Astrocyte of the spinal cord (primary cell): ENCODE data around the gene KMT2E.
"Not testable (repeated sequence)": the region's sequence is repeated elsewhere in the genome, so short reads cannot be mapped to it uniquely, and the experiment has no call there.

ENCODE experiments used
- DNase-seq: peaks from one replicate; pipeline ENCODE4 v3.0.0; 2011; ENCODE audit warnings: low read depth, low spot score
- H3K4me3 ChIP-seq: 2 replicates; pipeline ENCODE4 v1.5.1; 2011; ENCODE audit warnings: low read depth, mild to moderate bottlenecking, low read length, moderate library complexity
- in situ Hi-C: cut with HindIII; loops from 2 replicates; pipeline ENCODE4 v1.10.0; 2017; ENCODE audit warnings: low sequenced_read_pairs
- TF ChIP-seq, protein P1 (sequence below): IDR thresholded peaks from 2 replicates; pipeline ENCODE4 v1.5.1; 2012; ENCODE audit warnings: low read depth, mild to moderate bottlenecking, low read length, inconsistent platforms

The KMT2E gene

DNA sequence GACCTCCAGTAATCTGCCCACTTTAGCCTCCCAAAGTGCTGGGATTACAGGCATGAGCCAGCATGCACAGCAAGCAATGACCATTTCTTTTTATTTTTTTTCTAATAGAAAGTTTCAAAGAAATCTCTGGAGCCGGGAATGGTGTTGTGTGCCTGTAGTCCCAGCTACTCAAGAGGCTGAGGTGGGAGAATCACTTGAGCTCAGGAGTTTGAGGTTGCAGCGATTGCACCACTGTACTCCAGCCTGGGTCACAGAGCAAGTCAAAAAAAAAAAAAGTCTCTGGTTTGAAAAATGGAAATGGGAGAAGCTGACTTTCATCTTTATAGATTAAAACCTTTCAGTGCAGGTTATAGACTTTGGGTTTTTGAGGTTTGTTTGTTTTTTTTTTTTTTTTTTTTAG lies 44.8 kb upstream of the KMT2E start:
- no peak overlapping the region for H3K4me3 ChIP-seq
- TF ChIP-seq, protein P1, sequence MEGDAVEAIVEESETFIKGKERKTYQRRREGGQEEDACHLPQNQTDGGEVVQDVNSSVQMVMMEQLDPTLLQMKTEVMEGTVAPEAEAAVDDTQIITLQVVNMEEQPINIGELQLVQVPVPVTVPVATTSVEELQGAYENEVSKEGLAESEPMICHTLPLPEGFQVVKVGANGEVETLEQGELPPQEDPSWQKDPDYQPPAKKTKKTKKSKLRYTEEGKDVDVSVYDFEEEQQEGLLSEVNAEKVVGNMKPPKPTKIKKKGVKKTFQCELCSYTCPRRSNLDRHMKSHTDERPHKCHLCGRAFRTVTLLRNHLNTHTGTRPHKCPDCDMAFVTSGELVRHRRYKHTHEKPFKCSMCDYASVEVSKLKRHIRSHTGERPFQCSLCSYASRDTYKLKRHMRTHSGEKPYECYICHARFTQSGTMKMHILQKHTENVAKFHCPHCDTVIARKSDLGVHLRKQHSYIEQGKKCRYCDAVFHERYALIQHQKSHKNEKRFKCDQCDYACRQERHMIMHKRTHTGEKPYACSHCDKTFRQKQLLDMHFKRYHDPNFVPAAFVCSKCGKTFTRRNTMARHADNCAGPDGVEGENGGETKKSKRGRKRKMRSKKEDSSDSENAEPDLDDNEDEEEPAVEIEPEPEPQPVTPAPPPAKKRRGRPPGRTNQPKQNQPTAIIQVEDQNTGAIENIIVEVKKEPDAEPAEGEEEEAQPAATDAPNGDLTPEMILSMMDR, result no peak
- no peak for DNase-seq
- in situ Hi-C loops, result no loop called here

DNA sequence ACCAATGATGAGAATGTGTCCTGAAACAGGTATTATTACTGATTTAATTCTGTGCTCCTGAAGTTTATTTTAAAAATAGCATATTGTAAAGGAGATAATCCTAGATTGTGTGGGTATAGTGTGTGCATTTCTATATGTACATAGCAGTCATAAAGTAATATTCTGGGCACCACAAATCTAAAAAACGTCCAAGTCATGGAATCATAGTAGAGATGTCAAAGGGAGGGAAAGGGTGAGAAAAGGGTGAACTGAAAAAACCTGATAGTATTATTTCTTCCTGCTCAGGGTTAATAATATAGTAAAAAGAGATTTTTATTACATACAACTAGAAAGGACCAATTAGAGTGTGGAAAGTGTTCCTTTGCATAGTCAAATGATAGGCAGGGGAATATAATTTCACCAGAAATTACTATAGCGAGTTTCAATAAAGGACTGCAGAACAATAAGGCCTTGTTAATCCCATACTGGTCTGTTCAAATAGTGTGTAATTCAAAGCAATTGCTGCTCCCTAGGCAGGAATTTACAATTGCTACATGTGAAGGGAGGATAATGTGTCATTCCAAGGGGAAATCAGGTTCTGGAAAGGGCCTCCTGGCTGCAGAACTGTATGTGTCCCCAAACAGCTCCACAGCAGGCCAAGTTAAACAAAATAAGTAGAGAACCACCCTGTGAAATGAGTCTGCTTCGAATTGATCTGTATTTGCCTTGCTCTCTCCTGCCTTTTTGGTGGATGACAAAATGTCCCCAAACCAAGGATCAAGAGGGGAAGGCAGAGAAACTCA lies 42.5 kb upstream of the KMT2E start:
- H3K4me3 ChIP-seq, result no peak overlapping the region
- in situ Hi-C loops, result no loop called here
- peak; percentile 53 for DNase-seq
- TF ChIP-seq, protein P1, result no peak

DNA sequence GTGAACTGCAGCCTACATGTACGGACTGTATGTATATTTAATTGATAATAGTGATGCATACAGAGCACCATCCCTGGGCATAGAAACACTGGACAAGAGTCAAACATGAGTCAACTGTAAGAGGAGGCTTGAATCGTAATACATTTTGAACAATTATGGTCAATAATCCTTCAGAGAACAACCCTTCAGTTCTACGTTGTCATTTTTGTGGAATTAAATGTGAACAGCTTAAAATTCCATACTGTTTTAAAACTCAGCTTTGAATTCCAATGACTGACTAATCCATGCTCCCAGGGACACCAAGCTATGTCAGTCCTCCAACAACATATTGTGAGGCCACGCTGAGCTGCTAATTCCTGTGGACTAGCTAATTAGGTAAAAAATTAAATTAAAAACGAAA lies 41.5 kb upstream of the KMT2E start:
- in situ Hi-C loops, result no loop called here
- TF ChIP-seq, protein P1, result no peak
- no peak overlapping the region for H3K4me3 ChIP-seq
- peak; percentile 80 for DNase-seq

DNA sequence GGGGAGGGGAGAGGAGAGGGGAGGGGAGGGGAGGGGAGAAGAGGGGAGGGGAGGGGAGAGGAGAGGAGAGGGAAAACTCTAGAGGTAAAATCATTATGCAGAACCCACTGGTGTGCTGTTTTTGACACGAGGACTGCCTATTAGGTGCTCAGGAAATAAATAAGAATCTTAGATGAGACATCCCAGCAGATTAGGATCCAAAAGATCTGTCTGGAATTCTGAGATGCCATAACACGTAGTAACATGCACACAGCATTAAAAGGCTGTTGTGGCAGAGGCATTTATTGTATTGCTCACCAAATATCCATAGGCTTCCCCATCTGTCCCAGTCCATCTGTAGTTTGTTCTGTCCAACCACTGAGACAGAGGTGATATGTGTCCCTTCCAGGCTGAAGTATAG lies 40.8 kb upstream of the KMT2E start:
- TF ChIP-seq, protein P1, result no peak
- no peak for DNase-seq
- H3K4me3 ChIP-seq, result no peak overlapping the region
- in situ Hi-C loops, result no loop called here

DNA sequence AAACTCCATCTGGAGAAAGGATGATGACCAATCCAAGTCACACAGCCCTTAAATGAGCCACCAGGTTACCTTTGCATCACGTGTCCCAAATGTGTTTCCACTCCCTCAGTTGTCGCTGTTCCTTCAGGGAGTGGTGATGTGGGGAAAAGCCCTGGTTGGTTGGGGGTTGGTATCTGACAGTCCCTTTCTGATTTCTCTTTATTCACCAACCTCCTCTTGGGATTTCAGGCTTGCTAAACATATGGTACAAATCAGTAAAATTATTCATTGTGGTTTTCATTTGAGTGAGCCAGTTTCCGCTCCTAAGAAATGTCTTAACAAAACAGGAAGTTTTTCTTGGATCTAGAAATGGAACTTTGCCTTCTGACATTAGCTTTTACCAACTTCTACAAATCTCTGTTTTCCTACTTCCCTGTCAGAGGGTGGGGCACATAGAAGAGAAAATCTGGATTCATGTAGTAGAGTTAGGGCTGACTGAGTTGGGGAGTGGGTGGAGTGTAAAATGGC lies 40.0 kb upstream of the KMT2E start:
- TF ChIP-seq, protein P1, result no peak
- H3K4me3 ChIP-seq, result no peak overlapping the region
- peak; percentile 93 for DNase-seq
- in situ Hi-C loops, result no loop called here

DNA sequence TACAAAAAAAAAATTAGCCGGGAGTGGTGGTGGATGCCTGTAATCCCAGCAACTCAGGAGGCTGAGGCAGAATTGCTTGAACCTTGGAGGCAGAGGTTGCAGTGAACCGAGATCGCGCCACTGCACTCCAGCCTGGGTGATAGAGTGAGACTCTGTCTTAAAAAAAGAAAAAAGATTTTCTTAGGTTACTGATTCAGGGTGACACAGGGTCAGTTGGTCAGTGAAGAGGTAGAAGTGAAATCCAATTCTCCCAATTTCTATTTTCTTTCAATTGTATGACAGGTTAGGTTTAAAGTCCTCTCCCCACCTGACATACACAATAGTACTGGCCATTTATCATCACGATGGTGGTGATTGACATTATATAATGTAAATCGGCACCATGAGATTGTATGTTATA lies 38.5 kb upstream of the KMT2E start:
- DNase-seq, in situ Hi-C loops, H3K4me3 ChIP-seq: not testable (repeated sequence)

DNA sequence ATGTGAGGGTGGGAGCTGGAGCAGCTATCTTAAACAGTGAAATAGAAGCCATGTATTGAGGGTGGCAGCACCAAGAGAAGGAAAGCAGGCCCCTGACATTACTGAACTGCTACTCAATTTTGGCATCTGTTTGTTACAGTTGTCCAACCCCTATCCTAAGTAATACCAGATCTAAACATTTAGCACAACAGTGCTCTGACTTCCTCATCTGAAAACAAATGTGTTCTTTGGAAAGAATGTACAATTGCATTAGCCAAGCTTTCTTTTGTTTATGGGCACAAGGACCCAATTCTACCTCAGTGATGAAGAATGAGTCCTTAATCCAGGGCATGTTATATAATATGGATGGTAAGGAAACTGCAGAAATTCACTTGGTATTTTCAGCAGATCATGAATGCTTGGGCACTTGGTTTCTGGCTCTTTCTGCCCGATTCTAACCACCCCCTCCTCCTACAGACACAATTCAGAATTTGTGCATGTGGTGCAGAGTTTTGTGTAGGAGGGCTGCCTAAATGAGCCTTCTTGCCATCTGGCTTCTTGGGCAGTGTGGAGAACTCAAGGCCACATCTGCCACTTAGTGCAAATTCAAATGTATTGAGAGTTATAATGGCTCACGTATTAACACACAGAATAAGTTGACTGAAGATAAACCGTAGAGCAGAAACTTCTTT lies 36.9 kb upstream of the KMT2E start:
- H3K4me3 ChIP-seq, result no peak overlapping the region
- no peak for DNase-seq
- TF ChIP-seq, protein P1, result no peak
- in situ Hi-C loops, result no loop called here
